Uterus (tissue), 2 donors: Measurements from ENCODE around the gene TIFAB.

Experiments
- CTCF ChIP-seq, 4 experiments: fragments of 200-600 bp in 2 of 4; fragments of 450-650 bp in 2 of 4; sonication (generic) in 2 of 4; IDR thresholded peaks; one replicate each; pipeline ENCODE4 v1.5.1; 2016 to 2019; ENCODE audit warnings: antibody characterized with exemption in 4 of 4, mild to moderate bottlenecking in 2 of 4, moderate library complexity in 1 of 4
- POLR2A ChIP-seq, 2 donors: fragments of 450-650 bp; IDR thresholded peaks; one replicate each; pipeline ENCODE4 v1.6.1; 2016; ENCODE audit warnings: antibody characterized with exemption in 2 of 2, mild to moderate bottlenecking in 1 of 2, moderate library complexity in 1 of 2

GRCh38 chr5:135423846-135424168 lies 28.3 kb downstream of the TIFAB start:
- no peak for TF ChIP-seq POLR2A (IDR thresholded peaks at IDR 0.05)
- TF ChIP-seq CTCF (IDR thresholded peaks at IDR 0.05), result no peak
